ENCODE data around the gene CRX. TPM values are rescaled to one million over a fixed set of nuclear protein-coding genes. Genes with fewer than 3 reads are reported as not detected.
A peak's percentile ranks its signal among the peaks of the same experiment; 100 is the strongest.

The CRX gene
- total RNA-seq, 1 experiment from 2014 or later, result 0.13 TPM

DNA sequence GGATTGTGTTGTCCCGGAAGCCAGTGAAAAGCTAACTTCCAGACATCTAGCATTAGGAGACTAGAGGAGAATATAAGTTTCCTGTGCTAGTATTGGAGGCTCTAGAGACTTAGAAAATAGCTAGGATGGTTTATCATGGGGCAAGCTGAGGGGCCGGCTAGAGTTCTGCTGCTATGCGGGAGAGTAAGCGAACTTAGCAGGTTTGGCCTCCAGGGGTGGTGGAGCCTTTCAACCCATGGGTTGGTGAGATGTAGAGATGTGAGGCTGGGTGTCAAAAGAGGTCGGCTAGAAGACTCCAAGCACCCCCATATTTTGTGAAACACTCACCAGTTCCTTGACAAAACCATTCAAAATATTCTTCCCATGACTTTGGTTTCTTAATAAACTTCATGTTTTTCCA, 60.0 kb downstream of the CRX start:
- Histone ChIP-seq H3K23me2 (ENCODE audit: insufficient read length, low read depth, low read length, poor library complexity, severe bottlenecking) (no peaks in the 10 kb centered on the region), H3K4ac (ENCODE audit: low read depth, low read length) (no peak overlapping the region)
- WGBS (ENCODE audit: extremely low coverage, insufficient read length, low lambda C conversion rate), result no CpG with 5 or more reads among the region's 5 CpGs

More for the DNA sequence above, 60.0 kb downstream of the CRX start:
- no peak for DNase-seq
- Histone ChIP-seq H3K56ac (ENCODE audit: insufficient read length, low read depth, low read length) (no peak overlapping the region), H4K20me1 (ENCODE audit: control insufficient read depth, insufficient read depth, insufficient read length) (no peaks in the 10 kb centered on the region), H3K27me3 (ENCODE audit: insufficient read depth, low read length) (no peaks in the 10 kb centered on the region), H2BK120ac (ENCODE audit: low read depth, low read length, poor library complexity, severe bottlenecking) (no peak overlapping the region), H4K91ac (ENCODE audit: insufficient read length, low read depth, low read length) (no peak overlapping the region), H3K4me1 (ENCODE audit: insufficient read depth, low read length) (no peaks in the 10 kb centered on the region), H2BK15ac (ENCODE audit: low read depth, low read length) (no peak overlapping the region), H3K79me1 (ENCODE audit: insufficient read depth, low read depth, low read length, poor library complexity, severe bottlenecking) (no peaks in the 10 kb centered on the region), H3K27ac (ENCODE audit: insufficient read length, low read depth, low read length) (no peak overlapping the region), H3K79me2 (ENCODE audit: insufficient read depth, low read length) (no peaks in the 10 kb centered on the region), H3K4me2 (ENCODE audit: insufficient read depth, insufficient read length, low read length) (no peak overlapping the region), H3K9ac (ENCODE audit: extremely low read depth, insufficient read length, low read length) (no peak overlapping the region), H2AFZ (ENCODE audit: low read length) (no peak overlapping the region), H2BK12ac (ENCODE audit: insufficient read length, low read depth, low read length) (no peak overlapping the region), H3K23ac (ENCODE audit: insufficient read length, low read depth, low read length) (no peak overlapping the region), H2AK5ac (ENCODE audit: insufficient read length, low read length) (no peak overlapping the region), H2BK20ac (ENCODE audit: low read depth, low read length, poor library complexity, severe bottlenecking) (no peak overlapping the region), H4K5ac (ENCODE audit: insufficient read length, low read depth, low read length) (no peak overlapping the region), H3T11ph (ENCODE audit: low read length) (no peak overlapping the region), H3K14ac (ENCODE audit: insufficient read depth, low read length) (no peak overlapping the region), H3K9me3 (ENCODE audit: control insufficient read depth, low read depth, low read length) (no peaks in the 10 kb centered on the region), H4K8ac (replicated peaks; ENCODE audit: insufficient read length, low read depth, low read length) (no peak overlapping the region), H3K18ac (ENCODE audit: insufficient read length, low read depth, low read length) (no peak overlapping the region), H2BK5ac (ENCODE audit: insufficient read length, low read length) (no peak overlapping the region)
- Mint-ChIP-seq H3K4me1 (peaks cover 6 to 8% of the 10 kb centered on the region in 2 experiments; a peak in 2 of 4 replicates), H3K9me3 (0 out of 5 replicates have a peak, but pooled peaks cover 2 to 4% of the 10 kb centered on the region in 2 experiments), H3K27ac (no peak overlapping the region), H3K27me3 (ENCODE audit: low read depth) (no peaks in the 10 kb centered on the region; the same call in none of the 2 replicates), H3K4me3 (no peak overlapping the region), H3K36me3 (ENCODE audit: insufficient read depth in 1 of 3, low read depth in 3 of 3) (peaks cover 0 to 4% (median 0%) of the 10 kb centered on the region in 3 experiments; a peak in 2 of 7 replicates)
- TF ChIP-seq, protein P1, sequence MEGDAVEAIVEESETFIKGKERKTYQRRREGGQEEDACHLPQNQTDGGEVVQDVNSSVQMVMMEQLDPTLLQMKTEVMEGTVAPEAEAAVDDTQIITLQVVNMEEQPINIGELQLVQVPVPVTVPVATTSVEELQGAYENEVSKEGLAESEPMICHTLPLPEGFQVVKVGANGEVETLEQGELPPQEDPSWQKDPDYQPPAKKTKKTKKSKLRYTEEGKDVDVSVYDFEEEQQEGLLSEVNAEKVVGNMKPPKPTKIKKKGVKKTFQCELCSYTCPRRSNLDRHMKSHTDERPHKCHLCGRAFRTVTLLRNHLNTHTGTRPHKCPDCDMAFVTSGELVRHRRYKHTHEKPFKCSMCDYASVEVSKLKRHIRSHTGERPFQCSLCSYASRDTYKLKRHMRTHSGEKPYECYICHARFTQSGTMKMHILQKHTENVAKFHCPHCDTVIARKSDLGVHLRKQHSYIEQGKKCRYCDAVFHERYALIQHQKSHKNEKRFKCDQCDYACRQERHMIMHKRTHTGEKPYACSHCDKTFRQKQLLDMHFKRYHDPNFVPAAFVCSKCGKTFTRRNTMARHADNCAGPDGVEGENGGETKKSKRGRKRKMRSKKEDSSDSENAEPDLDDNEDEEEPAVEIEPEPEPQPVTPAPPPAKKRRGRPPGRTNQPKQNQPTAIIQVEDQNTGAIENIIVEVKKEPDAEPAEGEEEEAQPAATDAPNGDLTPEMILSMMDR (conservative IDR thresholded peaks at IDR 0.05), result peak; percentile 27; the same call in 2 of the 3 replicates
